ENCODE measurements around the gene NSA2.

Gene NSA2

DNA sequence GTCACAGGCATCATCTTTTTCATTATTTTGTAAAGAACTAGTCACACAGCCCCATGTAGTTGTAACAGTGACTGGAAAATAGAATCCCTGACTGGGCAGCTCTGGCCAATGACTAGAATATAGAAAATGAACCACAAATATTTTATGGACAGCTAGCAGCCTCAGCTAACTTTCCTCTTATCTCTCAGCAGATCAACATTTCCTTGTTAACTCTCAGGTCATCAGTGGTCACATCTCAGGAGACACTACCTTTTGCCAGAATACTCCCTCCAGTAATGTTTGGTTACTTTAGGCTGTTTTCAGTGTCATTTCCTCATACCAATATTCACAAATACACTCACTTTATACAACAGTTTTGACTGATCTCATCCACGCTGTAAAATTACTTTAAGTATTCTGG, 55.2 kb downstream of the NSA2 start:
- peak overlapping the region; percentile 42 for H3K27ac ChIP-seq
- TF ChIP-seq, protein P1, sequence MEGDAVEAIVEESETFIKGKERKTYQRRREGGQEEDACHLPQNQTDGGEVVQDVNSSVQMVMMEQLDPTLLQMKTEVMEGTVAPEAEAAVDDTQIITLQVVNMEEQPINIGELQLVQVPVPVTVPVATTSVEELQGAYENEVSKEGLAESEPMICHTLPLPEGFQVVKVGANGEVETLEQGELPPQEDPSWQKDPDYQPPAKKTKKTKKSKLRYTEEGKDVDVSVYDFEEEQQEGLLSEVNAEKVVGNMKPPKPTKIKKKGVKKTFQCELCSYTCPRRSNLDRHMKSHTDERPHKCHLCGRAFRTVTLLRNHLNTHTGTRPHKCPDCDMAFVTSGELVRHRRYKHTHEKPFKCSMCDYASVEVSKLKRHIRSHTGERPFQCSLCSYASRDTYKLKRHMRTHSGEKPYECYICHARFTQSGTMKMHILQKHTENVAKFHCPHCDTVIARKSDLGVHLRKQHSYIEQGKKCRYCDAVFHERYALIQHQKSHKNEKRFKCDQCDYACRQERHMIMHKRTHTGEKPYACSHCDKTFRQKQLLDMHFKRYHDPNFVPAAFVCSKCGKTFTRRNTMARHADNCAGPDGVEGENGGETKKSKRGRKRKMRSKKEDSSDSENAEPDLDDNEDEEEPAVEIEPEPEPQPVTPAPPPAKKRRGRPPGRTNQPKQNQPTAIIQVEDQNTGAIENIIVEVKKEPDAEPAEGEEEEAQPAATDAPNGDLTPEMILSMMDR (conservative IDR thresholded peaks at IDR 0.05), result no peak

GRCh38 chr5:74829413-74829812, 62.4 kb downstream of the NSA2 start:
- TF ChIP-seq, protein P1 (conservative IDR thresholded peaks at IDR 0.05), result no peak
- no peak overlapping the region for H3K27ac ChIP-seq

All from VCaP (cell line).